ENCODE results near the gene OPN3. TPM values are rescaled to one million over a fixed set of nuclear protein-coding genes. Genes with fewer than 3 reads are reported as not detected.

Gene OPN3
- total RNA-seq, 1 donor from 2014 or later: 36.5 TPM

- intact Hi-C loops (cut with DNase I): no loop called here
- H3K27me3 ChIP-seq (ENCODE audit: low read depth): no peaks in the 10 kb centered on the region
- ATAC-seq: no peak
Measured at GRCh38 chr1:241586905-241587512, 53.2 kb downstream of the OPN3 start.

DNA sequence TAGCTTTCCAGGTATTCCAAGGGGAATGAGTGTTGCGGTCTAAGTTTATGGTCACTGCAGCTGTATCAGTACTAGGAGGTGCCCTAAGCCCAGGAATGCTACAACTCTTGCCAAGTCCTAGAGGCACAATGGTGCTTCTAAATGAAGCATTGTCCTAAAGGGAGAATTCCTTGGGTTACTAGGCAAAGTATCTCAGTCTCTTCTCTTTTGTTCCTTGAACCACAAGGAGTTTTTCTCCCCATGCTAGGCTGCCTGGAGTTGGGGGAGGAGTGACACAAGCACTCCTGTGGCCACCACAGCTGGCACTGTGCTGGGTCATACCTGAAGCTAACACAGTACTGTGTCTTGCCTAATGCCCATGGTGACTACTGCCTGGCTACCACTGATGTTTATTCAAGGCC, 57.2 kb downstream of the OPN3 start:
- DNase-seq (no peak), ATAC-seq (peak in 1 of 2 donors; percentile 73)
- no peaks in the 10 kb centered on the region for H3K36me3 ChIP-seq
- H3K4me3 ChIP-seq: no peak overlapping the region
- TF ChIP-seq, protein P1, sequence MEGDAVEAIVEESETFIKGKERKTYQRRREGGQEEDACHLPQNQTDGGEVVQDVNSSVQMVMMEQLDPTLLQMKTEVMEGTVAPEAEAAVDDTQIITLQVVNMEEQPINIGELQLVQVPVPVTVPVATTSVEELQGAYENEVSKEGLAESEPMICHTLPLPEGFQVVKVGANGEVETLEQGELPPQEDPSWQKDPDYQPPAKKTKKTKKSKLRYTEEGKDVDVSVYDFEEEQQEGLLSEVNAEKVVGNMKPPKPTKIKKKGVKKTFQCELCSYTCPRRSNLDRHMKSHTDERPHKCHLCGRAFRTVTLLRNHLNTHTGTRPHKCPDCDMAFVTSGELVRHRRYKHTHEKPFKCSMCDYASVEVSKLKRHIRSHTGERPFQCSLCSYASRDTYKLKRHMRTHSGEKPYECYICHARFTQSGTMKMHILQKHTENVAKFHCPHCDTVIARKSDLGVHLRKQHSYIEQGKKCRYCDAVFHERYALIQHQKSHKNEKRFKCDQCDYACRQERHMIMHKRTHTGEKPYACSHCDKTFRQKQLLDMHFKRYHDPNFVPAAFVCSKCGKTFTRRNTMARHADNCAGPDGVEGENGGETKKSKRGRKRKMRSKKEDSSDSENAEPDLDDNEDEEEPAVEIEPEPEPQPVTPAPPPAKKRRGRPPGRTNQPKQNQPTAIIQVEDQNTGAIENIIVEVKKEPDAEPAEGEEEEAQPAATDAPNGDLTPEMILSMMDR (IDR thresholded peaks at IDR 0.05): no peak
- intact Hi-C loops (cut with DNase I): no loop called here
- H3K4me1 ChIP-seq: no peaks in the 10 kb centered on the region
- no peaks in the 10 kb centered on the region for H3K9me3 ChIP-seq
- no peak overlapping the region for H3K27ac ChIP-seq
- H3K27me3 ChIP-seq (ENCODE audit: low read depth): no peaks in the 10 kb centered on the region

More at GRCh38 chr1:241586905-241587512, 53.2 kb downstream of the OPN3 start:
- Histone ChIP-seq H3K36me3 (no peaks in the 10 kb centered on the region), H3K4me3 (no peak overlapping the region), H3K27ac (no peak overlapping the region), H3K4me1 (no peaks in the 10 kb centered on the region), H3K9me3 (no peaks in the 10 kb centered on the region)
- no peak for DNase-seq
- TF ChIP-seq, protein P1 (IDR thresholded peaks at IDR 0.05): no peak

GRCh38 chr1:241579434-241579833, 60.7 kb downstream of the OPN3 start:
- TF ChIP-seq, protein P1 (IDR thresholded peaks at IDR 0.05): no peak
- no peaks in the 10 kb centered on the region for H3K36me3 ChIP-seq
- no peaks in the 10 kb centered on the region for H3K27me3 ChIP-seq (ENCODE audit: low read depth)
- peak; percentile 62 for DNase-seq
- peak; percentile 86 to 92 for ATAC-seq
- no peaks in the 10 kb centered on the region for H3K4me1 ChIP-seq
- H3K27ac ChIP-seq: no peak overlapping the region
- intact Hi-C loops (cut with DNase I): no loop called here
- H3K9me3 ChIP-seq: no peaks in the 10 kb centered on the region
- H3K4me3 ChIP-seq: no peak overlapping the region

DNA sequence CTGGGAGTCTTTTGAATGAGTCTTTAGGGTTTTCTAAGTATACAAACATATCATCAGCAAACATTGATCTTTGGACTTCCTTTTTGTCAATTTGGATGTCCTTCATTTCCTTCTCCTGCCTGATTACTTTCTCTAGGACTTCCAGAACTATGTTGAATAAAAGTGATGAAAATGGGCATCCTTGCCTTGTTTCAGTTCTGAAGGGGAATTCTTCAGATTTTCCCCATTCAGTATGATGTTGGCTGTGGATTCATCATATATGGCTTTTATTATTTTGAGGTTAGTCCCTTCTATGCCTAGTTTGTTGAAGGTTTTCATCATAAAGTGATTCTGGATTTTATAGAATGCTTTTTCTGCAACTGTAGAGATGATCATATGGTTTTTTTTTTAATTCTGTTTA, 66.0 kb downstream of the OPN3 start:
- H3K9me3 ChIP-seq: no peaks in the 10 kb centered on the region
- H3K4me1 ChIP-seq: no peaks in the 10 kb centered on the region
- H3K27me3 ChIP-seq (ENCODE audit: low read depth): no peaks in the 10 kb centered on the region
- no peak overlapping the region for H3K4me3 ChIP-seq
- DNase-seq: no peak
- no peak overlapping the region for H3K27ac ChIP-seq
- intact Hi-C loops (cut with DNase I): no loop called here
- no peaks in the 10 kb centered on the region for H3K36me3 ChIP-seq
- ATAC-seq: no peak
- TF ChIP-seq, protein P1 (IDR thresholded peaks at IDR 0.05): no peak

- no peak for DNase-seq
- H3K27ac ChIP-seq: no peak overlapping the region
- TF ChIP-seq, protein P1 (IDR thresholded peaks at IDR 0.05): no peak
- H3K9me3 ChIP-seq: no peaks in the 10 kb centered on the region
- H3K4me1 ChIP-seq: no peaks in the 10 kb centered on the region
- no peaks in the 10 kb centered on the region for H3K27me3 ChIP-seq (ENCODE audit: low read depth)
- no peak overlapping the region for H3K4me3 ChIP-seq
- intact Hi-C loops (cut with DNase I): no loop called here
- H3K36me3 ChIP-seq: no peaks in the 10 kb centered on the region
- ATAC-seq: no peak
Measured at GRCh38 chr1:241569848-241570247, 70.3 kb downstream of the OPN3 start.
